MCF 10A (cell line): ENCODE results near the gene ADORA1. TPM values are rescaled to one million over a fixed set of nuclear protein-coding genes. Genes with fewer than 3 reads are reported as not detected.

Source experiments
- BruUV-seq: library from RNA; stranded (reverse); fragments of 400-500 nt; replicated peaks from 2 replicates; lab custom pipeline; 2021; lab: Mats Ljungman, UMichigan
- CTCF ChIA-PET: fragments of 300-600 bp; sonication (Branson Sonifier 250); formaldehyde crosslinking; extraction: SDS; loops from one replicate; lab custom pipeline; 2021; ENCODE audit warnings: antibody characterized with exemption, inconsistent platforms; lab: Yijun Ruan, JAX
- POLR2A ChIA-PET: fragments of 300-600, 350-650 bp; sonication (Branson Sonifier 250); formaldehyde crosslinking; extraction: SDS; loops from one replicate; lab custom pipeline; 2020; ENCODE audit warnings: antibody characterized with exemption, inconsistent platforms; lab: Yijun Ruan, JAX
- DNase-seq: peaks from one replicate; pipeline ENCODE4 v3.0.0-alpha.2; 2018; ENCODE audit not compliant: unreplicated experiment
- H3K27ac Mint-ChIP-seq: one replicate; pipeline ENCODE4 v1.8.0; 2022; ENCODE audit warnings: mild to moderate bottlenecking, low read depth, mixed read lengths; ENCODE audit not compliant: unreplicated experiment
- H3K27me3 Mint-ChIP-seq: one replicate; pipeline ENCODE4 v1.8.0; 2022; ENCODE audit warnings: mixed read lengths; ENCODE audit not compliant: insufficient read depth, unreplicated experiment
- H3K36me3 Mint-ChIP-seq: one replicate; pipeline ENCODE4 v1.8.0; 2022; ENCODE audit warnings: mild to moderate bottlenecking, moderate library complexity, mixed read lengths; ENCODE audit not compliant: insufficient read depth, unreplicated experiment
- H3K4me1 Mint-ChIP-seq: one replicate; pipeline ENCODE4 v1.8.0; 2022; ENCODE audit warnings: mixed read lengths; ENCODE audit not compliant: insufficient read depth, unreplicated experiment
- H3K4me3 Mint-ChIP-seq: one replicate; pipeline ENCODE4 v1.8.0; 2022; ENCODE audit warnings: mild to moderate bottlenecking, moderate library complexity, mixed read lengths; ENCODE audit not compliant: unreplicated experiment
- H3K9me3 Mint-ChIP-seq: one replicate; pipeline ENCODE4 v1.8.0; 2022; ENCODE audit warnings: mixed read lengths; ENCODE audit not compliant: unreplicated experiment
- intact Hi-C: fragments of 100-400 bp; cut with micrococcal nuclease; formaldehyde crosslinking; loops from 2 replicates; pipeline ENCODE4 v1.14.1; 2022
- total RNA-seq: library from RNA; stranded (reverse); gene quantifications from 2 replicates; pipeline ENCODE4 v1.2.3, GENCODE V29; 2022
- TF ChIP-seq, protein P1 (sequence below): fragments of 200-600 bp; IDR thresholded peaks from one replicate; pipeline ENCODE4 v1.8.0; 2022; ENCODE audit warnings: antibody characterized with exemption, mild to moderate bottlenecking; ENCODE audit not compliant: unreplicated experiment

The ADORA1 gene
- total RNA-seq, 1 experiment from 2014 or later = 0.26 TPM

DNA sequence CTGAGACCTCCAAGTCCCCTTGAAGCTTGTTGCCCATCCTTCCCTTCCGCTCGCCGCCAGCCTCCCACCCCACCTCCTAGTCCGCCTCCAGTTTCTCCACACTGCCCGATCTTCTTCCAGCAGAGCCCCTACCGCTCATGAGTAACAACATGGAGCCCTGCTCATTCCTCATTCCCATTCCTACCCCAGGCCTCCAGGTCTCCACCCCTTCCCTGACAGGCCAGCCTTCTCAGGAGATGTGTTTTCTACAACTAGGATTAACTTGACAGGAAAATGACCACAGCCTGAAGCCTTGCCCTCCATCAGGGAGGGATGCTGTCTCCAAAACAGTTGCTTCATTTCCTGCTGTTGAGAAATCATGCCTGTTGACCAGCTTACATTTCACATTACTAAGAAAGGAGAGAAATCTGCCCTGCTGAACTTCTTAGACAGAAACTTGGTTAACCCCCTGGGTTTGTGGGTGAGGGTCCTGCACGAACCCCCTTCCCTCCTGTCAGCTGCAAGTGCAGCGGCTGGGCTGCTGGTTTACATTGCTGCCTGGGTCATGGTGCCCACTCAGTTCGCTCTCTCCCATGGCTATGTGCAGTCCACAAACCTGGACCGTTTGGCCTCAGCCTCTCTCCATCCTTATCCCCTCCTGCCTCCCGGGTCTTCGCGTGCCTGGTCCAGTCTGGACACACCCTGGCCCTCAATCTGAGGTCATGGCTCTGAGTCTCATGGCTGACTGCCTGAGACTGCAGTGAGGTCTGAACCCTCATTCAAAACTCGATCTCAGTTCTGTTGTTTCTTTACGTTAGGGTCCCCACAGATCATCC lies 75.1 kb downstream of the ADORA1 start:
- Mint-ChIP-seq H3K36me3 (no peaks in the 10 kb centered on the region), H3K27me3 (peaks cover 7% of the 10 kb centered on the region), H3K4me3 (no peak overlapping the region), H3K4me1 (peaks cover 22% of the 10 kb centered on the region), H3K27ac (no peak overlapping the region), H3K9me3 (no peaks in the 10 kb centered on the region)
- intact Hi-C loops = no loop called here
- peak; percentile 97 for DNase-seq
- TF ChIP-seq, protein P1, sequence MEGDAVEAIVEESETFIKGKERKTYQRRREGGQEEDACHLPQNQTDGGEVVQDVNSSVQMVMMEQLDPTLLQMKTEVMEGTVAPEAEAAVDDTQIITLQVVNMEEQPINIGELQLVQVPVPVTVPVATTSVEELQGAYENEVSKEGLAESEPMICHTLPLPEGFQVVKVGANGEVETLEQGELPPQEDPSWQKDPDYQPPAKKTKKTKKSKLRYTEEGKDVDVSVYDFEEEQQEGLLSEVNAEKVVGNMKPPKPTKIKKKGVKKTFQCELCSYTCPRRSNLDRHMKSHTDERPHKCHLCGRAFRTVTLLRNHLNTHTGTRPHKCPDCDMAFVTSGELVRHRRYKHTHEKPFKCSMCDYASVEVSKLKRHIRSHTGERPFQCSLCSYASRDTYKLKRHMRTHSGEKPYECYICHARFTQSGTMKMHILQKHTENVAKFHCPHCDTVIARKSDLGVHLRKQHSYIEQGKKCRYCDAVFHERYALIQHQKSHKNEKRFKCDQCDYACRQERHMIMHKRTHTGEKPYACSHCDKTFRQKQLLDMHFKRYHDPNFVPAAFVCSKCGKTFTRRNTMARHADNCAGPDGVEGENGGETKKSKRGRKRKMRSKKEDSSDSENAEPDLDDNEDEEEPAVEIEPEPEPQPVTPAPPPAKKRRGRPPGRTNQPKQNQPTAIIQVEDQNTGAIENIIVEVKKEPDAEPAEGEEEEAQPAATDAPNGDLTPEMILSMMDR = no peak
- CTCF ChIA-PET = interaction anchor here (0.6 to 8.0 kb wide), 9 partner anchors 14 to 1187 kb away, joined by 3 to 69 read pairs (median 4); no protein-coding TSS in a partner anchor
- BruUV-seq = no TSS peak
- POLR2A ChIA-PET = interaction anchor here (0.8 kb wide), 1 partner anchor 12 kb away, joined by 3 read pairs; no protein-coding TSS in a partner anchor

DNA sequence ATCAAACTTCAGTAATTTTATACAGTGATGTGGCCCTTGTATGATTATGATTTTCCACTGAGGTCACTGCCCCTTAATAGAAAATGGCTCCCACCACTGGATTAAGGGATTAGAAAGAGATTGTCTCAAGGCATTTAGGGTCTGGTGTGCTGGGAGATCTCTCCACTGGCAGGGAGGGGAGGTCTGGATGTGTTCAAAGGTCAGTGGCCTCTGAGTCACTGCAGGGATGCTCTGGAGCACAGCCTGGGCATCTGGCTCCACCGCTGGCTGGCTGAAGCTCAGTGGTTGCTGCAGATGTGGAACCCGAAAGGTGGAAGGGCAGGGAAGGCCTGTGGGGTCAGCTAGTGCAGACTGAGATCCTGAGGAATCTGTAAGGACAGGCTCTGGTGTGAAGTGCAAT lies 77.2 kb downstream of the ADORA1 start:
- ChIA-PET POLR2A (no interaction called here), CTCF (interaction anchor here (0.5 to 5.8 kb wide), 4 partner anchors 12 to 251 kb away, joined by 3 to 69 read pairs (median 22); no protein-coding TSS in a partner anchor)
- TF ChIP-seq, protein P1 = no peak
- no peak for DNase-seq
- Mint-ChIP-seq H3K27me3 (peaks cover 11% of the 10 kb centered on the region), H3K4me1 (peaks cover 19% of the 10 kb centered on the region), H3K27ac (no peak overlapping the region), H3K4me3 (no peak overlapping the region), H3K36me3 (no peaks in the 10 kb centered on the region), H3K9me3 (no peaks in the 10 kb centered on the region)
- BruUV-seq = no TSS peak
- intact Hi-C loops = no loop called here

DNA sequence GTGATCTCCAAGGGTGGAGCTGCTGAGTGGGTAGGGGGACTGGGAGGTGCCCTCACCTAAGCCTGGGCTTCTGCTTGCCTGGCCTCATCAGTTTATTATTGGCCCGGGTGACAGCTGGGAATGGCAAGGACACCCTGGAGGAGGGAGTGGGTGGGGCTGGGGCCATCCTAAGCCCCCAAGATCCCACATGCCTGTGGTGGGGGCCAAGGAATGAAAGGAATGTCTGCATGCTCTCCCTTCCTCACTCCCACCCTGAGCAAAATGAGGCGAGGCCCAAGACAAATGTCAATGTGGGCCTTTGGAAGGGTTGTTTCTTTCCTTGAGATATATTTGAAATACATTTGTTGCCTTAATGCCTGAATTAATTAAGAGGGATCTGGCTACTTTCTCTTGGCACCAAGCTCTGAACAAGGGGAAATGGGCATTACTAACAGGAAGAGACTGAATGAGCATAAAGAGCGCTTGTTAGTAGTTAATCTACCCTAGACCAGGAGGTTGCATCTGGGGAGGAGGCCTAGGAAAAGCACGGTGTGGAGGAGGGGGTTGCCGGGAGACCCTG lies 78.7 kb downstream of the ADORA1 start:
- H3K27me3 Mint-ChIP-seq = peaks cover 11% of the 10 kb centered on the region

More for the DNA sequence above, 78.7 kb downstream of the ADORA1 start:
- Mint-ChIP-seq H3K36me3 (no peaks in the 10 kb centered on the region), H3K9me3 (no peaks in the 10 kb centered on the region), H3K4me3 (no peak overlapping the region), H3K27ac (no peak overlapping the region), H3K4me1 (peaks cover 9% of the 10 kb centered on the region)
- no TSS peak for BruUV-seq
- intact Hi-C loops = no loop called here
- ChIA-PET CTCF (interaction anchor here (0.6 to 5.8 kb wide), 15 partner anchors 10 to 1011 kb away, joined by 3 to 69 read pairs (median 4); partner anchors contain the start of gene MYBPH), POLR2A (interaction anchor here (1.5 kb wide), 1 partner anchor 199 kb away, joined by 3 read pairs; the partner anchor contains the start of gene TMEM183A)
- TF ChIP-seq, protein P1 = no peak
- DNase-seq = no peak
